SIG-M5 treated with dmso at 0.1 percent for 504 hours (cell line): ENCODE data around the gene TOE1.
A peak's percentile ranks its signal among the peaks of the same experiment; 100 is the strongest.
"Not testable (repeated sequence)": the region's sequence is repeated elsewhere in the genome, so short reads cannot be mapped to it uniquely, and the experiment has no call there.

Experiments
- DNase-seq: peaks from one replicate; lab custom pipeline; 2025; ENCODE audit not compliant: unreplicated experiment; lab: John Stamatoyannopoulos, UW

Gene TOE1

DNA sequence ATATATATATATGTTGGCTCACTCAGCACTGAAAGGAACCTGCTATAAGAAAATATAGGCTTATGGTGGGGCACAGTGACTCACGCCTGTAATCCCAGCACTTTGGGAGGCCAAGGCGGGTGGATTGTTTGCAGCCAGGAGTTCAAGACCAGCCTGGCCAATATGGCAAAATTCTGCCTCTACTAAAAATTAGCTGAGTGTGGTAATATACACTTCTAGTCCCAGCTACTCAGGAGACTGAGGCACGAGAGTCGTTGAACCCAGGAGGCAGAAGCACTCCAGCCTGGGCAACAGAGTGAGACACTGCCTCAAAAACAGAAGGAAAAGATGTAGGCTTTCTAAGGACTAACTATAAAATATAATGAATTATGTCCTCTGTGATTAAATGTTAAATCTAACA, 14.9 kb downstream of the TOE1 start:
- no peak for DNase-seq

DNA sequence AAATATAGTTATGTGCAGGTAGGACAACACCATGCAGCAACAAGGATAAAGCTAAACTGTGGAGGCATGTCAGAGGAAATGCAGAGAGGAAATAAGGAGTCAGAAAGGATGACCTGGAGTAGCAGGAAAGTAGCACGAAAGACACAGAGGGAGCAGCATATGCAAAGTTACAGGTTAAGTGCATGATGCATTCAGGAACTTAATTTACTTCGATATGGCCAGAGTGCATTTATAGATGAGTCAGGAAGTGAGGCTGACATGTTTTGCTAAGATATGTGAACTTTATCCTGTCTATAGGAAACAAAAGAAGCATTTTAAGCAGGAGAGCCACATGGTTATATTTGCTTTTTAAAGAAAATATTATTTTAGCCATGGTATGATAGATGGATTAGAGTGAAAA, 15.7 kb downstream of the TOE1 start:
- DNase-seq: no peak

DNA sequence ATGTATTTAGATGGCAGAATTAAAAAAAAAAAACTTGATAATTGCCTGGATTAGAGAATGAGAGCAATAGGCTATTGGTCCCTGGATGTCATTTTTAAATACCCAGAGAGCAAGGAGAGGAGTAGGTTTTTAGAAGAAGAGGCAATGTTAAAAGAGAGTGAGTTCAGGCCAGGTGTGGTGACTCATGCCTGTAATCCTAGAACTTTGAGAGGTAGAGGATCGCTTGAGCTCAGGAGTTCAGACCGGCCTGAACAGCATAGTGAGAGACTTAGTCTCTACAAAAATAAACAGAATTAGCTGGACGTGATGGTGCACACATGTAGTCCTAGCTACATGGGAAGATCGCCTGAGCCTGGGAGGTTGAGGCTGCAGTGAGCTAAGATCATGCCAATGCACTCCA, 16.2 kb downstream of the TOE1 start:
- DNase-seq: no peak

DNA sequence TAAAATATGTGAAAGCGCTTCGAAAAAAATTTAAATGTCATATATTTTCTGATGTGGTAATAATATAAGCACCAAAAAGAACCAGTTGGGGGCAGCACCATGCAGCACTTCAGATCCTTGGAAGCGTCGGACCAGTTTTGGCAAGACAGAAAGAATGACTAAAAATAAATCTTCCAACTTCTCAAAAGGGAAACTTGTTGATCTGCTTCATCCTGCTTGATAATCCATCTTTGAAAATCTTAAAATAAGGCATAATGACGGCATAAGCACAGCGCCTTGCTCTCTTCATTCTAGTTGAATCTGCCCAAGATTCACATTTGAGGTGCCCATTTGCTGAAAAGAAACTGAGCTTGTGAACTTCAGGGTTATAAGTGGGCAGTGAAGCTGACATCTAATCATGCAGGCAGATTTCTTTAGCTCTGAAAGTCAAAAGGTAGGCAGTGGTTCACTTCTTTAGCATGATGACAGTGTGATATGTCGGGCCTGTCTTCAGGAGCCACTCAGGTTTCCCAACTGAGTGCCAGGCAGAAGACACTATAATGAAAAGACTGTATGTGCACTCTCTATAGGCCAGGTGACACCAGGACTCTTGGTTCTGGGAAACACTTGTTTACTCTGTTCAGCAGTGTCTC, 20.0 kb downstream of the TOE1 start:
- peak; percentile 65 for DNase-seq

DNA sequence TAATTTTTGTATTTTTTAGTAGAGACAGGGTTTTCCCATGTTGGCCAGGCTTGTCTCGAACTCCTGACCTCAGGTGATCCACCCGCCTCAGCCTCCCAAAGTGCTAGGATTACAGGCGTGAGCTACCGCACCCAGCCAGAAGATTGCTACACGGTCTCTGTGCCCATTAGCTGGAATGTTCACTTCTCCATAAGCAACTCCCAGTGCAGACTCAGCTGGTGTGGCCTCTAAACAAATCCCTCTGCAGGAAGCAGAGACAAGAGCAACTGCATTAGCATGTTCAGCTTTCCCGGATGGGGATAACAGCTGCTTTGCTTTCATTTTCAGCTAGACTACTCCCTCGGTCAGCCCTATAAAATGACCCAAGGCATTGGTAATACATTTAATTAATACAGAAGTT, 21.0 kb downstream of the TOE1 start:
- DNase-seq: not testable (repeated sequence)

DNA sequence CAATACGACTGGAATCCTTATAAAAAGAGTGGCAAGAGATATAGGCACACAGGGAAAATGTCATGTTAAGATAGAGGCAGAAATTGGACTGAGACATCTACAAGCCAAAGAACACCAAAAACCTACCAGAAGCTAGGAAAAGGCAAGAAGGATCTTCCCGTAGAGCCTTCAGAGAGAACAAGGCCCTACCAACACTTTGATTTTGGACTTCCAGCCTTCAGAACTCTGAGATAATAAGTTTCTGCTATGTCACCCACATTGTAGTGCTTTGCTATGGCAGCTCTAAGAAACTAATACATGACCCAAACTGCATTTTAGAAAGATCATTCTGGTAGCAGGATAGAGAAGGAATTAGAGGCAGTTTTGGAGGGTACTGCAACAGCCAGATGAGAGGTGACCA, 24.3 kb downstream of the TOE1 start:
- no peak for DNase-seq

DNA sequence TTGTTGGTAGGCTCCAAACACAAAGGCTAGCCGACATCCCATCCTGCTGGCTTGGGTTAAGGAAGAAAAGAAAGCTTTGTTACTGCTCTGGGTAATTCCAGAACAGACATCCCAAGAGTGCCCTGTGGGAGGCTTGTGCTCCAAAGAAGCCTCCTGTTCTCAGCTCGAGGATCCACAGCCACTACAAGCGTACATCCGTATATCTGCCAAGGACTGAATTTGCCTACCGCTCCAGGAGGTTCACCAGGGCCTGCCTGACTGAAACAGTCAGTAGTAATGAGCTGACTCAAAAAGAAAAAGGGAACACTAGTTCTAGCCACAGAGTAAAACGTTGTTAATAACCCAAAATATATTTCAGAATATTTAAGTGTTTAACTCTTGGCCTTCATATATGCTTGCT, 25.1 kb downstream of the TOE1 start:
- no peak for DNase-seq

DNA sequence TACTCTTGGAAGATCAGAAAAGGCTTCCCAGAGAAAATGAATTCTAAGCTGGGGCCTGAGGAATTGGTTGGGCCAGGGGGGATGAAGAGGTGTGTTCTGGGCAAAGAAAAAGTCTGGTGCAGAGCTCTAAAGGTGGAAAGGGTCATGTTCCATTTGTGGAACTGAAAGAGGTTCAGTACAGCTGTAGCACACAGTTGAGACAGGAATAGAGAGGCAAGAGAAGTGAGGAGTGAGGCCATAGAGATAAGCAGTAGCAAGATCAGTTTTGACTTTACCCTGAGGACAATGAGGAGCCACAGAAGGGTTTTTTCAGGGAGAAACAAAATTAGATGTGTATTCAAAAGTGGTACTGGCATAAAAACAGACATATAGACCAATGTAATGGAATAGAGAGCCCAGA, 30.6 kb downstream of the TOE1 start:
- no peak for DNase-seq

DNA sequence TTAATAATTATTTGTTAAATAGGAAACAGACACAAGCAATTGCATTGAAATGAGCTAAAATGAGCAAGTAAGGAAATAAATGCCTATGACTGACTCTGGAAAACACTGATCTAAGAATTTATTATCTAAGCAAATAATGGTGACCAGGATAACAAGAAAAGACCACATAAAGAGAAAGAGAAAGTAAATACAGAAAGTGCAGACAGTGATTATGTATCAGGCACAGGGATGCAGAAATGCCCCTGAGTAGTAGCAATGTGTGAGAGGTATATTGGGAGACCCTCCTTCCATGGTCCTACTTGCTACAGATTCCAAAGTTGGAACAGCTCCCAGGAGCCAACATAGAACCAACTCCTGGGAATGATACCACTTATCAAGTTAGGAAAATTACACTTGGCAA, 33.6 kb downstream of the TOE1 start:
- no peak for DNase-seq

DNA sequence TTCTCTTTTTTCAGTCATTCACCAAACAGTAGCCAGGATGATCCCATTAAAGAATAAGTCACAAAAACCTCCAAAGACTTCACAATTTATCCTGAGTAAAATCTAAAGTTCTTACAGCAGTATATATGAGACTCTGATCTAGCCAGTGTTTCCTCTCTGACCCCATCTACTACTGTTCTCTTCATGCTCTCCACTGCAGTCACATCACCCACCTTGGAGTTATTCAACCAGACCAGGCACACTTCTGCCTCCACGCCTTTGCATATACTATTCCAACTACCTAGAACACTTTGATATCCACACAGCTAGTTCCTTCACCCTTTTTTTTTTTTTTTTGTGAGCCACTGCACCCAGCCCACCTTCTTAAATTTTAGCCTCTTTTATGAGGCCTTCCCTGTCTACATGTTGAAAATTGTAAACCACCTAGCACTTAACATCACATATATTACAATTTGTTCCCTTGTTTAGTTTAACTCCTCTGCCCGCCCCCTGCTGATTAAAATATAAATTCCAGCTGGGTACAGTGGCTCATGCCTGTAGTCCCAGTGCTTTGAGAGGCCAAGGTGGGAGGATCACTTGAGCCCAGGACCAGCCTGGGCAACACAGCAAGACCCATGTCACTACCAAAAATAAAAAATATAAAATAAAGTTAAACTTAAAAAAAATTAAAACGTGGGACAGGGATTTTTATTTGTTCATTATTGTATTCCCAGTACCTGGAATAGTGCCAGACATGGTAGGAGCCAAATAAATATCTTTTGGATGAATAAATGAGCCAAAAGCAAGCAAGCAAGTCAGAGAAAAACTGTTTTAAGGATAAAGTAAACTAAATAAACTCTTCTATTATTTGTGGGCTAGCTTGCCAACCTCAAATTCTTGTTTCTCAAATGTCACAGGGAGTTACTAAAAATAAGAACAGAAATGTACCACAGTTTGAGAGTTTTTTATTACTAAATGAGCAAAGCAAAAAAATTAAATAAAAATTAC, 35.4 kb downstream of the TOE1 start:
- no peak for DNase-seq

DNA sequence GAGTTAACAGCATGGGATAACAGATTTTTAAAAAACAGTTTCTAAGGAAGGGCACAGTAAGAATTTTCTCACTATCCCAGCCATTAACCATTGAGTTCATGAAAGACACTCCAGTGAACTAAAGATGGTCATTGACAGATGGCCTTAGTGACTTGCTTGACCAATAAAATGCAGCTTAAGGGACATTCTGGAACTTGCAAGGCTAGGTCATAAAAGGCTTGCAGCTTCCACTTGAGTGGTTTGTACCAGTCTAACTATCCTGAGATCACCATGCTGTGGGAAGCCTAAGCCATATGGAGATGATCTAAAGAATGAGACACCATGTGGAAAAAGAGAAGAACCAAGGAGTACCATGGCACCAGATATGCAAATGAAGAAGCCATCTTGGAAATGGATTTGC, 38.2 kb downstream of the TOE1 start:
- DNase-seq: no peak

DNA sequence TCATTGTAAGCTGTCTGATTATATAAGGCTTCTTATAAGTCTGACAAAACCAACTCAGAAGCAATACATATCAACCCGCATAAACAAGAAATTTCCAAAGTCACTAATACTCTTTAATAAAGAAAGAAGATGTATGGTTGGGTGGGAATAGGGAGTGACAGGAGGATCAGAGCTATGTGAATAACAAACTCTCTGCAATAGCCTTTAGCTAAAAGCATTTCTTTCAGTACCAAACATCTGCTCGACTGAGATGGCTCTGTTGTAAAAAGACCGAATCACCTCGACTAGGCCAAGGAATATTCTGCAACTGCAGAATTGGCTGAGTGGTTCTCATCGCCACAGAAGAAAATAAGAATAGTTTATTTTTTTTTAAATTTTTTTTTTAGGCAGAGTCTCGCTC, 39.6 kb downstream of the TOE1 start:
- no peak for DNase-seq

DNA sequence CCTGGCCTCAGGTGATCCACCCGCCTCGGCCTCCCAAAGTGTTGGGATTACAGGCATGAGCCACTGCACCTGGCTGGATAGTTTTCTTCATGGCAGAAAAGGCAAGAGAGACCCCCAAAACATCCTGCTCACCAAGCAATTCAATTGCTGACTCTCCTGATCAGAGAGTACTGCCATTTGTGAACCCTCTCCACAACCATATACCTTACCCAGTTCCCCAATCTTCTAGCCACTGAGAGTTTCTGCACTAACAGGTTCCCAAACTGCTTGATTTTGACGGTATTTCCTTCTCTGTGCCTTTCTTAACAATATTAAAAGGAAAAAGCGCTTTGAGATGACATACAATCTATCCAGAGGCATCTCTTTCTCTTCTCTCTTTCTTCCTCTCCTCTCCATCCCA, 40.2 kb downstream of the TOE1 start:
- no peak for DNase-seq

DNA sequence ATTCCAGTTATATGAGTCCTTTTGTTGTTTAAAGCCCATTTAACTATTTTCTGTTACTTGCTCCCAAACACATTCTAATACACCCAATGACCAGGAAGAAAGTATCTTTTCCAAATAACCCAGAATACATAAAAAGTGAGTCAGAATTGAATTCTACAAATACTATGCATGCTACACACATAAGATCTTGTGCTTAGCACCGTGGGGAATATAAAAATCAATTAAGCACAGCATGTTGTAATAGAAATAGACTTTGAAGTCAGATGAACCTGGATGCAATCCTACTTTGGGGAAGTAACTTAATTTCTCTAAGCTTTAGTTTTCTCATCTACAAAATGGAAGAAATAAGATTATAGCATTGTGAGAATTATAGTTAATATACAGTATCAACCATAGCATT, 40.8 kb downstream of the TOE1 start:
- no peak for DNase-seq

DNA sequence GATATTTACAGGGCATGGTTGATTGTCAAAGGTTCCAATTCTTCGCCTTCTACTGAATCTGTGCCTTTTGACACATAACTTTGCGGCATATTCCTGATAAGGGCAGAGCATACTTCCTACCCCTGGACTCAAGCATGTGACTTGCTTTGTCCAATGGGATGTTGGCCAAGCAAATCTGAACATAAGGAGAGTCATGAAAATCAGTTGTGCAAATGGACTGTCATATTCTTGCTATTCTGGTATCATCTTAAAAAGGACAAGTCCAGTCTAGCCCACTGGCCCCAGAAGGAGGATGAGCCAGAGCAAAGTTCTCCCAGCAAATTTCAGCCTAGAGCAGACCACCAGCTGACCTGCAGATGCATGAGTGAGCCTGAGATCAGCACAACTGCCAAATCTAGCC, 41.3 kb downstream of the TOE1 start:
- no peak for DNase-seq

DNA sequence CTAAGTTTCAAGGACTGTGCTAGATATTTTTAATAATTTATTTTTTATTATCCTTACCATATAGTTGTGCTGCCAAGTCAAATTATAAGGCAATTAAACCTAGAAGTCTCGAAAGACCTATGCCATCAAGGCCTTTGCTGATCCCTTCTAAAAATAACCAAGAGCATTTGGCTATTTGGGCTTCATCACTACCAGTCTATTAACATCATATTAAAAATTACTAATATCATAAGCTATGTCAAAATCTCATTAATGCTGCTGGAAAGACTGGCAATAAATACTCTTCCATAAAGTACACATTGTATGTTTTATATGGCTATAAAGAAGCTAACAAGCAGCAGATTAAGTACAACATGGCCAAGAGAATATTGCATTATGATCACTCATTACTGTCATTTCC, 43.2 kb downstream of the TOE1 start:
- DNase-seq: no peak

DNA sequence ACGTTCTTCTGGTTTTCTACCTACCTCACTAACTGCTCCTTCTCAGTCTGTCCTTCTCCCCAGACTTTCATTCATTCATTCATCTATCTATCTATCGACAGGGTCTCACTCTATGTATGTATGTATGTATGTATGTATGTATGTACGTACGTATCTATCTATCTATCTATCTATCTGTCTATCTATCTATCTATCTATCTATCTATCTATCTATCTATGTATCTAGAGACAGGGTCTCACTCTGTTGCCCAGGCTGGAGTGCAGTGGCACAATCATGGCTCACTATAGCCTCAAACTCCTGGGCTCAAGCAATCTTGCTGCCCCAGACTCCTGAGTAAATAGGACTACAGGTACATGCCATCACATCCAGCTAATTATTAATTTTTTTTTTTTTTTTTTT, 44.2 kb downstream of the TOE1 start:
- not testable (repeated sequence) for DNase-seq

DNA sequence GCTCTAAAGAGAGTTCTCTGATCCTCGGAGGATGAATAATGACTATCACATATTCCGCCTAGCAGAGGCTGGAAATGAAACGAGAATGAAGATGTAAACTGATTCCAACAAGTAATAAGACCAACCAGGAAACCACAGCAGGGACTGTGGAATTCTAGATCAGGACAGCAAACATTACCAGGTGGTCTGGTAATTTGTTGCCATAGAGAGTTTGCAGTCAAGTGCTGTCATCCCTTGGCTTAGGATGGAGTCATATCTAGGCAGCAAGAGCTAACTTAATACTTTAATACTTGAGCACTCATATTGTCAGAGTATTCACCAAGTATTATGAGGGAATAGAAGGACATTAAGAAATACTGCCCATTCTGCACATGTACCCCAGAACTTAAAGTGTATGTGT, 45.3 kb downstream of the TOE1 start:
- DNase-seq: no peak

DNA sequence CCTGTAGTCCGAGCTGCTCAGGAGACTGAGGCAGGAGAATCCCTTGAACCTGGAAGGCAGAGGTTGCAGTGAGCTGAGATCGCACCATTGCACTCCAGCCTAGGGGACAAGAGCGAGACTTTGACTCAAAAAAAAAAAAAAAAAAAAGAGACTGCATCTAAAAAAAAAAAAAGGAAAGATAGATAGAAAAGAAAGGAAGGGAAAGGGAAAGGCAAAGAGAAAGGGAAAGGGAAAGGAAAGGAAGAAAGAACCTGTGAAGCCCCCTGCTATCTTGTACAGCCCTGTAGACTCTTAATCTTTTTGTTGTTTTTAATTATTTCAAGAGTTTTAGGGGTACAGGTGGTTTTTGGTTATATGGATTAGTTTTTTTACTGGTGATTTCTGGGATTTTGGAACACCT, 46.2 kb downstream of the TOE1 start:
- no peak for DNase-seq
